Activated CD8-positive, alpha-beta memory T cell treated with anti-CD3 and anti-CD28 coated beads for 4 hours (primary cell): ENCODE data around the gene SSBP4.
A peak's percentile ranks its signal among the peaks of the same experiment; 100 is the strongest.

ENCODE experiments used
- DNase-seq, 2 donors: peaks; one replicate each; pipeline ENCODE4 v3.0.0-alpha.2; 2020; ENCODE audit warnings: low read depth in 2 of 2

SSBP4 gene

GRCh38 chr19:18444513-18444912, 25.3 kb downstream of the SSBP4 start:
- DNase-seq, result no peak

- no peak for DNase-seq
Measured at GRCh38 chr19:18445262-18445948, 26.2 kb downstream of the SSBP4 start.

DNA sequence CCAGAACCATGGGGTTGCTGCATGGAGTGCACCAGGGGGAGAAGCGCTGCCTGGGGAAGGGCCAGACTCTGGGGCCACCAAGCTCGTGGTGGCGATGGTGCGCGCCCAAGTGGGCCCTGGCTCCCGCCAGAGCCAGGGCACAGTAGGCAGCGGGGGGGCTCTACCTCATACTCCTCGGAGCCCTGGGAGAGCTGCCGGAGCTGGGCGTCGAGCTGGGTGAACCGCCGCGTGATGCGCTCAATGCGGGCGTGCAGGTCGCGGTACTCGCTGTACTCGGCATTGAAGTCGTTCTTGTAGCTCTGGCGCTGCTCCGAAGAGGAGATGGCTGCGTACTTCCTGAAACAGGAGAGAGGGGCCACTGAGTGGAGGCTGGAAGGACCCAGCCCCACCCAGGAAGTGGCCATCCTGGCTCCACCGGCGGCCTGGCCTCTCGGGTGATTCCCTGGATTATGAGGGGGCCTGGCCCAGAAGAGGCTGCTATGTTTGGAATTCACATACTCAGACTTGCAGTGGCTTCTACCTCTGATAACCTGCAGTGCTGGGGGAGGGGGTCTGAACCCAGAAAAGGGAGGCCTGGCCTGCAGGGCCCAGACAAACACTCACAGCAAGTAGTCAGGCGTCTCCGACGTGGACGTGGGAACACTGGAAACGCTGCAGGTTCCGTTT, 27.1 kb downstream of the SSBP4 start:
- DNase-seq, result no peak

DNA sequence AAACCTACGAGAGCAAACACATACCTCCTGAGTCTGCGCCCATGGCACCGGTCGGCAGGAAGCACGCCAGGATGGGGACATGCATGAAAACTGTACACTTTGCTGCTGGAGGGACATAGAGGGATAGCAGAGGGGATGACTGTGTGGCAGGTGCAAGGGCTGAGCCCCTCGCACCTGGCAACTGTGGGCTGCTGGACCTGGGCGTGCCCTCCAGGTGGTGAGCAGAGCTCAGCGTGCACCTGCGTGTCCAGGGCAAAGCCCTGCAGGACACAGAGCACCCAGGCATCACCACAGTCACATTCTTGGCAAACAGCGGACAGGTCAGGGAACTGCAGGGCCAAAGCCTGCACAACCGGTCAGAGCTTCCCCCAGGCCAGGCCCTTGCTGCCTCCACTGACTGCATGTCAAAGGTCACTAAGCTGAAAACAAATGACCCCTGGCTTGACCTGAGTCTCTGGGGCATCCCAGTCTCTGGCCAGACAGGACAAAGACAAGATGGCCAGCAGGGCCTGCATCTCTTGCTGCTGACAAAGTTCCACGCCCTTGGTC, 27.7 kb downstream of the SSBP4 start:
- no peak for DNase-seq

DNA sequence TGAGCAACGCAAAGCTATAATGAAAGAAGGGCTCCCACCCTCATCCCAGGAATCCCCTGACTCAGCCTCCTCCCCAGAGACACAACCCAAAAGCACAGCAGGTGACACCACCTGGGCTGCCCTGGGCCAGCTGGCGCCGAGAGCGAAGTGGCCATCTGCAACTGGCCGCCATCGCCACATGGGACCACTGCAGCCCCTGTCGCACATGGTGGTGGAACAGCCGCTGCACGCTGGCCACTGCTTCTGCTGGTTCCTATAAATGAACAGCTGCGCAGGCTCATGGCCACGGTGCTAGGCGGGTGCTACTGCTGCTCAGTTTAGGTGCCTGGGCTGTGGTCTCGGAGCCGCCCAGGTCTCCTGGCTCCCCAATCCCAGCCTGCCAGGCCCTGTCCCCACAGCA, 30.4 kb downstream of the SSBP4 start:
- DNase-seq, result no peak

DNA sequence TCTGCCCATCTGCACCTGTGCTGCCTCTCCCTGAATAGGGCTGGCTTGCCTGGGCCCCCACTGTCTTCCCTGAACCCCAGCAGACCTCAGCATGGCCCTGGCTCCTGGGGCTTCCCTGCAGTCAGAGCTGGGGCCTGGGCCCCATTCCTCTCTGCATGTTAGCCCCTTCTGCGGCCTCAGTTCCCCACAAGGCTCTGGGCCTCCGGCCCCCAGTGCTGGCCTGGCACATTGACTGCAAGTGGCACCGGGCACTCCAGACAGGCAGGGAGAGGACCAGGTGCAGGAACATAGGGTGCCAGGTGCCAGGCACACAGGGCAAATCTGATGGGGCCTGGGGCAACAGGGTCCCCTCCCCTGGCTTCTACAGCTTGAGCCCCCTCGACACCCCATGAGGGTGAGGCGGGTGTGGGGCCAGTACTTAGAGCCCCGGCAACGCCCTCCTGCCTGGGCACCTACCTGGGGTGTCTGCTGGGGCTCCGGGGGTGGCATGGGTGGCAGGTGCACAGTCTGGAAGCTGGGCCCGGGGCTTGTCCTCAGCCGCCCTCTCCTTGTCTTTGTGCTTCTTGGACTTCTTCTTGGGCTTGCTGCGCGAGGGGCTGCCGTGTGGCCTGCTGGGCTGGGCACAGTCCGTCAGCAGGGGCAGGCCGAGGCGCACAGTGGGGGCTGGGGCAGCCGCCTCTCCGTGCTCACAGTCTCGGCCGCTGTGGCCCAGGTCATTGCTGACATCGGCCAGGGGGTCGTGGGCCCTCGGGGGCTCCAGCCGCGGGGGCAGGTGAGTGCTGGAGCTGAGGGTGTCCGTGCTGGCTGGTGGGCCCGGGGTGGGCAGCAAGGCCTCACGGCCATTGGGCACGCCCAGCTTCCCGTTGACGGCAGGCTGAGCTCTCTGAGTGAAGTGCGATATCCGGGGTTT, 31.1 kb downstream of the SSBP4 start:
- DNase-seq, result no peak

DNA sequence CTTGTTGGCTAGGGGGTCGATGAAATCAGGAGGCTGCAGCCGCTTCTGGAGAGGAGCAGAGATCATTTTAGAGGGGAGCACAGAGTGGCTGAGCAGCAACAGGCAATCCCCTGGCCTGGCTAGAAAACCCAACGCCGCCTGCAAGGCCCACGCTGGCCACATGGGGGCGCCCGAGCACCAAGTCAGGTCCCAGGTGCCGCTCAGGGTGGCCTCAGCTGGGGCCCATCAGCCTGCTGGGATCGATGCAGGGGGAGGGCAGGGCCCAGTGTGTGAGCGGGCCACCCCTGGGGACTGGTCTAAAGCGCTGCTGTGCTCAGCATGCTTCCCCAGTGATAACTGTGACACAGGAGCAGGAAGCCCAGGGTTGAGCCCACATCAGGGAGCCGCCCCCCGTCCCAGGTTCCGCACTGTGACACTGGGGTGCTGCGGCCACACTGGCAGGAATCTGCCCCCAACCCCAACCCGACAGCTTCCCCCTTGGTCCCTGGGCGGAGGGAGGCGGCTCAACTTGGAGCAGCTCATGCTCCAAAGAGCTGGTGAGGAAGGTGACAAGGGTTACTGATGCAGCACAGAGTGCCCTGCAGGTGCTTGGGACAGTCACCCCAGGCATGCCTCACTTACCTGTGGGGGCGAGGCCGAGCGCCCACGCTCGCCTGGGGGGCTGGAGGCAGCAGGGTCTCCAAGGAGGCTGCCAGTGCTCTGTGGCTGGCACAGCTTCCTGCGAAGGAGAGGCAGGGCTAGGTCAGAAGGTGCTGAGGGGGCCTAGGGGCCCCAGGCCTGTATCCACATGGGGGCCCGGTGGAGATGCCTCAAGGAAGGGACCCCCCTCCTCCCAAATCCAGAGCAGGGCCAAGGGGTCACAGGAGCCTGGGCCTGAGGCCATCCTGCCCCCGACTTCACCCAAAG, 32.0 kb downstream of the SSBP4 start:
- DNase-seq, result peak; percentile 66 to 78

GRCh38 chr19:18452386-18452785, 33.2 kb downstream of the SSBP4 start:
- DNase-seq, result no peak

DNA sequence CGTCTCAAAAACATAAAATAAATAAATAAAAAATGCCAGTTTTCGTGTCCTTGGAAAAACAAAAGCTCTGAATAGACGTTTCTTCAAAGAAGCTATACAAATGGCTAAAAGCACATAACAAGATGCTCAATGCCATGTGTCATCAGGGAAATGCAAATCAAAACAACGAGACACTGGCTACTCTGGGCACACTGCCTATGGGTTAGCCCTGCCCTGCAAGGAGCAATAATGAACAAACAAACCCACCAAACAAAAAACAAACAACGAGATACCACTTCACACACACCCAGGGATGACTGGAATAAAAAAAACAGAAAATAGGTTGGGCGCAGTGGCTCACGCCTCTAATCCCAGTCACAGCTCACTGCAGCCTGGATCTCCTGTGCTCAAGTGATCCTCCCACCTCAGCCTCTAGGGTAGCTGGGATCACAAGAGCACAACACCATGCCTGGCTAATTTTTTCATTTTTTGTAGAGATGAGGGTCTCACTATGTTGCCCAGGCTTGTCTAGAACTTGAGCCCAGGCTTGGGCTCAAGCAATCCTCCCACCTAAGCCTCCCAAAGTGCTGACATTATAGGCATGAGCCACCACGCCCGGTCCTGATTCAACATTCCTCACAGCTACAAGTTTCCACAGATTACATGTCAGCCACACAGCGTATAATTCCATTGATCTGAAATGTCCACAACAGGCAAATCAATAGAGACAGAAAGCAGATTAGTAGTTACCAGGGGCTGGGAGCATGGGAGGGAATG, 34.2 kb downstream of the SSBP4 start:
- no peak for DNase-seq

DNA sequence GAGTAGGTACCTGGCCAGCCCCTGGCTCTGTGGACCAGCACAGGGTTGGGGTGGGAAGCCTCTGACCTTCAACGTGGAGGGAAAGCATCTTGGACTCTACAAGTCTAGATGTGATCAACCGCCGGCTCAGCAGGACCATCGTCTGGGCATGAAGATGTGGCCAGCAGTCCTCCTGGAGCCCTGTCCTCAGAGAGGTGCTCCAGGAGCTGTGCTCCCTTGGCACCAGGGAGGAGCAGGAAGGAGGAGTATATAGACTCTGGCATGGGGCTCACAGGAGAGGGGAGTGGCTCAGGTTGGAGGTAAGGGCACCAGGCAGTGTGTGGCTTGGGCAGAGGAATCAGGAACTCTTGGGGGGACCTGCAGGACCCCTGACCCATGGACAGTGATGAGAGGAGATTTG, 37.1 kb downstream of the SSBP4 start:
- no peak for DNase-seq

GRCh38 chr19:18456974-18457373, 37.8 kb downstream of the SSBP4 start:
- no peak for DNase-seq

DNA sequence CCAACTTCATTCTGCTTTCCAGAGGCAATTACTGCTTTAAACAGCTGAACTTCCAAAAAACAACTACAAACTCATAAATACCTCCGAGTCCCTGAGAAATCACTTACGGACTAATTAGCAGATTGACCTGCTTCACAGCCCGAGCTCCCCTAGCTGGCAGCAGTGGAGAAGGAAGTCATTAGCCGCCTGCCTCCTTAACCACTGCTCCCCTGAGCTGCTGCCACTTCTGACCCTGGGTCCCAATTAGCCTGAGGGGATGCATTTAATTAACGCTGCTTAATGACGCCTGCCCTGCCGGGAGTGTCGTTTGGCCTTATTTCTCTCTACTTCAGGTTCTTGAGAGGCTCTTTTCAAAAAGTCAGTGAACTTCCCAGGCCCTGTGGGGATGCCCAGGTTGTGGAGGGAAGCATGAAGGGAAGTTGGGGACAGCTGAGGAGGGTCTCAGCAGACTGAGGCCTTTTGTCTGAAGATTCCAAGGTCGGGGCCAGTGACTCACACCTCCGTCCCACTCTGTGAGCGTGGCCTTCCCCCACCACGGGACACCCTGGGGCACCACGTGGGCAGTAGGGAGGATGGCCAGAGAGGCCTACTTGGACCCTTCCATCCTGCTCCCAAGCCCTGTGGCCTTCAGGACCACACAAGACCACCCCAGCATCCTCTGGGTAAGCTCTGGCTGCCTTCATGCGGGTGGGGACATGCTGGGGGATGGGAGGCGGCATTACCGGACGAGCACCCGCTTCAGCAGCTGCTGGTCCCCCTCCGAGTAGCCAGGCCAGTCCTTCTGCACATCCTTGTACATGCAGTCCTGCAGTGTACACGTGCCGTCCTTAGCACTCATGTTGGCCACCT, 38.5 kb downstream of the SSBP4 start:
- no peak for DNase-seq

GRCh38 chr19:18460900-18461299, 41.7 kb downstream of the SSBP4 start:
- DNase-seq, result no peak

DNA sequence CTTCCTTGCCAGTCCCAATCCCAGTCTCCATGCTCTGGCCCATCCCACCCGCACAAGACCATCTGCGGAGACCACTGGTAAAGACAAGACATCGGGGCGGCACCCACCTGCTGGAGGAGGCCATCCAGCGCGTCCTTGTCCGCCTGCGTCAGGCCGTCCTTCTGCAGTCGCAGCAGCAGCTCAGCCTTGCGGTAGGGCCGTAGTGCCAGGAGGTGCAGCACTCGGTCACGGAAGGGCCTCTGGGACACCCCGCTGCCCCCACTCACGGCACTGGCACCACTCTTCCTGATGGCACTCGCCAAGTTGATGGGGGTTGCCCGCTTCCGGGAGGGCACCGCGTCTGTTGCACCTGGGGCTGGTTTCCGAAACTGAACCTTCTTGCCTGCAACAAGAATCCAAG, 42.3 kb downstream of the SSBP4 start:
- DNase-seq, result no peak

- no peak for DNase-seq
Measured at GRCh38 chr19:18464646-18465045, 45.4 kb downstream of the SSBP4 start.

DNA sequence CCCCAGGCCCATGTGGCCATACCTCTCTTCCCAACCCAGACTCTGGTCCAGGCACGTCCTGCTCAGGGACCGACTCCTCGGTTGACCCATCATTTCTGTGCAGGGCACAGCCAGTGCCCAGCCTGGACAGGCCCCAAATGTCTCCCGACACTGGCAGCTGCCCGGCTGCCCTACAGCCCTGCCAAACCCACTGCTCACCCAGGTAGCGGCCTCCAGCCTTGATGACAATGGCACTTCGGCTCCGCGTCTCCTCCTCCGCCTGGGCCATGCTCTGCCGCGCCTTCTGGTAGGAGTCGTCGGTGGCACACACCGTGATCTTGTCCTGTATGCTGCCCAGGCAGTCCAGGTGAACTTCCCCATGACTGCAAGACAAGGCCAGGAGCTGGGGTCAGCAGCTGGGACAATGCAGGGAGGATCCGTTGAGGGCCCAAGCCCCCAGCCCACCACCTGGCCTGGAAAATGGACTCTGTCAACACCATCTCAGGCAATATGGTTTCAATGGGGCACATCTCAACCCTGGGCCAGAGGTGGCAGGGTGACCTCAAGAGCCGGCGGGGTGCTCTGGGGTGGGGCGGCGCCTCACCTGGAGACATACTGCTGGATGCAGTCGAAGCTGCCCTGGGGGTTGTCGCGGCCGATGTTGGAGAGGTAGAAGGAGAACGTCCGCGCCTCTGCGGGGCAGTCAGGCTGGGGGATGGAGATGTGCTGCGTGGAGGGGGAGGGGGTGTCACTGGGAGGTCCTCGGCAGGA, 46.2 kb downstream of the SSBP4 start:
- DNase-seq, result no peak

GRCh38 chr19:18465964-18466339, 46.8 kb downstream of the SSBP4 start:
- DNase-seq, result no peak

- DNase-seq, result no peak
Measured at GRCh38 chr19:18466354-18466753, 47.2 kb downstream of the SSBP4 start.

GRCh38 chr19:18467978-18468377, 48.8 kb downstream of the SSBP4 start:
- DNase-seq, result no peak
